H9 (cell line): ENCODE data around the gene TRPV6. TPM values are rescaled to one million over a fixed set of nuclear protein-coding genes. Genes with fewer than 3 reads are reported as not detected.
A peak's percentile ranks its signal among the peaks of the same experiment; 100 is the strongest.

Experiments
- DNase-seq: peaks from one replicate; pipeline ENCODE4 v3.0.0-alpha.2; 2017
- H2AFZ ChIP-seq: one replicate; pipeline ENCODE4 v1.6.1; 2013; ENCODE audit warnings: mild to moderate bottlenecking, low read length, control low read depth, moderate library complexity
- H2AK5ac ChIP-seq: 2 replicates; pipeline ENCODE4 v1.6.1; 2013; ENCODE audit warnings: low read length, control low read depth, mixed read lengths; ENCODE audit not compliant: insufficient read length
- H2BK120ac ChIP-seq: one replicate; pipeline ENCODE4 v1.6.1; 2013; ENCODE audit warnings: low read depth, mild to moderate bottlenecking, low read length, control low read depth, inconsistent platforms; ENCODE audit not compliant: poor library complexity, severe bottlenecking
- H2BK12ac ChIP-seq: 2 replicates; pipeline ENCODE4 v1.6.1; 2013; ENCODE audit warnings: low read length, control low read depth, mixed read lengths, low read depth; ENCODE audit not compliant: insufficient read length
- H2BK15ac ChIP-seq: 2 replicates; pipeline ENCODE4 v1.6.1; 2013; ENCODE audit warnings: low read depth, low read length, control low read depth
- H2BK20ac ChIP-seq: one replicate; pipeline ENCODE4 v1.6.1; 2013; ENCODE audit warnings: low read depth, mild to moderate bottlenecking, low read length, control low read depth, inconsistent platforms; ENCODE audit not compliant: poor library complexity, severe bottlenecking
- H2BK5ac ChIP-seq: 2 replicates; pipeline ENCODE4 v1.6.1; 2013; ENCODE audit warnings: low read length, control low read depth, mixed read lengths; ENCODE audit not compliant: insufficient read length
- H3K14ac ChIP-seq: 2 replicates; pipeline ENCODE4 v1.6.1; 2013; ENCODE audit warnings: low read length, control low read depth; ENCODE audit not compliant: insufficient read depth
- H3K18ac ChIP-seq: 2 replicates; pipeline ENCODE4 v1.6.1; 2013; ENCODE audit warnings: low read depth, mild to moderate bottlenecking, mixed read lengths, low read length, control low read depth; ENCODE audit not compliant: insufficient read length
- H3K23ac ChIP-seq: 2 replicates; pipeline ENCODE4 v1.6.1; 2013; ENCODE audit warnings: low read length, control low read depth, mixed read lengths, low read depth; ENCODE audit not compliant: insufficient read length
- H3K23me2 ChIP-seq: 2 replicates; pipeline ENCODE4 v1.6.1; 2013; ENCODE audit warnings: low read depth, mild to moderate bottlenecking, mixed read lengths, low read length, control low read depth; ENCODE audit not compliant: insufficient read length, poor library complexity, severe bottlenecking
- H3K27ac ChIP-seq: 2 replicates; pipeline ENCODE4 v1.5.1; 2013; ENCODE audit warnings: low read length, control low read depth, mixed read lengths, low read depth; ENCODE audit not compliant: insufficient read length
- H3K27me3 ChIP-seq: 2 replicates; pipeline ENCODE4 v1.6.1; 2013; ENCODE audit warnings: low read length, control low read depth, inconsistent platforms; ENCODE audit not compliant: insufficient read depth
- H3K4ac ChIP-seq: 2 replicates; pipeline ENCODE4 v1.6.1; 2013; ENCODE audit warnings: low read depth, mild to moderate bottlenecking, control low read depth, inconsistent platforms, low read length, moderate library complexity
- H3K4me1 ChIP-seq: 2 replicates; pipeline ENCODE4 v1.6.1; 2013; ENCODE audit warnings: low read length, control low read depth, inconsistent platforms; ENCODE audit not compliant: insufficient read depth
- H3K4me2 ChIP-seq: 2 replicates; pipeline ENCODE4 v1.6.1; 2013; ENCODE audit warnings: low read length, control low read depth, mixed read lengths; ENCODE audit not compliant: insufficient read length, insufficient read depth
- H3K56ac ChIP-seq: 2 replicates; pipeline ENCODE4 v1.6.1; 2013; ENCODE audit warnings: low read depth, mild to moderate bottlenecking, mixed read lengths, low read length, control low read depth; ENCODE audit not compliant: insufficient read length
- H3K79me1 ChIP-seq: 2 replicates; pipeline ENCODE4 v1.6.1; 2013; ENCODE audit warnings: low read depth, mild to moderate bottlenecking, moderate library complexity, low read length, control low read depth, inconsistent platforms; ENCODE audit not compliant: insufficient read depth, poor library complexity, severe bottlenecking
- H3K79me2 ChIP-seq: 2 replicates; pipeline ENCODE4 v1.6.1; 2013; ENCODE audit warnings: low read length, control low read depth, inconsistent platforms; ENCODE audit not compliant: insufficient read depth
- H3K9ac ChIP-seq: 2 replicates; pipeline ENCODE4 v1.6.1; 2013; ENCODE audit warnings: low read length, control low read depth, mixed read lengths; ENCODE audit not compliant: insufficient read length; ENCODE audit errors: extremely low read depth
- H3K9me3 ChIP-seq: one replicate; pipeline ENCODE4 v1.6.1; 2013; ENCODE audit warnings: low read depth, low read length, inconsistent platforms; ENCODE audit not compliant: control insufficient read depth
- H3T11ph ChIP-seq: one replicate; pipeline ENCODE4 v1.6.1; 2013; ENCODE audit warnings: mild to moderate bottlenecking, low read length, control low read depth, inconsistent platforms
- H4K20me1 ChIP-seq: one replicate; pipeline ENCODE4 v1.6.1; 2013; ENCODE audit not compliant: control insufficient read depth, insufficient read length, insufficient read depth
- H4K5ac ChIP-seq: 2 replicates; pipeline ENCODE4 v1.6.1; 2013; ENCODE audit warnings: low read depth, mild to moderate bottlenecking, mixed read lengths, low read length, control low read depth; ENCODE audit not compliant: insufficient read length
- H4K8ac ChIP-seq: replicated peaks from 2 replicates; pipeline ENCODE4 v1.6.1; 2013; ENCODE audit warnings: low read length, control low read depth, mixed read lengths, low read depth; ENCODE audit not compliant: insufficient read length
- H4K91ac ChIP-seq: 2 replicates; pipeline ENCODE4 v1.6.1; 2013; ENCODE audit warnings: low read depth, mild to moderate bottlenecking, moderate library complexity, mixed read lengths, low read length, control low read depth; ENCODE audit not compliant: insufficient read length
- H3K27ac Mint-ChIP-seq, 3 experiments: 2 replicates in 2 of 3; 3 replicates in 1 of 3; pipeline ENCODE4 v1.8.0; 2020 to 2021; ENCODE audit warnings: mixed read lengths in 3 of 3, mild to moderate bottlenecking in 1 of 3, moderate library complexity in 1 of 3
- H3K27me3 Mint-ChIP-seq: 2 replicates; pipeline ENCODE4 v1.8.0; 2021; ENCODE audit warnings: low read depth, mild to moderate bottlenecking, moderate library complexity, mixed read lengths
- H3K36me3 Mint-ChIP-seq, 3 experiments: 2 replicates in 2 of 3; 3 replicates in 1 of 3; pipeline ENCODE4 v1.8.0; 2020 to 2021; ENCODE audit warnings: low read depth in 3 of 3, mixed read lengths in 3 of 3; ENCODE audit not compliant: insufficient read depth in 1 of 3
- H3K4me1 Mint-ChIP-seq, 2 experiments: 2 replicates each; pipeline ENCODE4 v1.8.0; 2020; ENCODE audit warnings: mixed read lengths in 2 of 2
- H3K4me3 Mint-ChIP-seq, 2 experiments: 2 replicates in 1 of 2; 3 replicates in 1 of 2; pipeline ENCODE4 v1.8.0; 2020 to 2021; ENCODE audit warnings: mild to moderate bottlenecking in 2 of 2, mixed read lengths in 2 of 2, moderate library complexity in 1 of 2
- H3K9me3 Mint-ChIP-seq, 2 experiments: 2 replicates in 1 of 2; 3 replicates in 1 of 2; pipeline ENCODE4 v1.8.0; 2020; ENCODE audit warnings: mild to moderate bottlenecking in 2 of 2, mixed read lengths in 2 of 2, moderate library complexity in 1 of 2
- WGBS: extraction: QIAGEN DNeasy Blood & Tissue Kit; methylation state at CpG from one replicate; pipeline ENCODE4 v1.1.7; 2013; ENCODE audit warnings: missing lambda C conversion rate, low lambda C conversion rate, mixed read lengths; ENCODE audit not compliant: insufficient read length; ENCODE audit errors: extremely low coverage; 5-methylcytosine and 5-hydroxymethylcytosine counted together
- total RNA-seq: library from RNA; stranded (reverse); gene quantifications from 2 replicates; pipeline ENCODE4 v1.2.1, GENCODE V29; 2021
- TF ChIP-seq, protein P1 (sequence below): fragments of 200-600 bp; sonication (generic); conservative IDR thresholded peaks from 3 replicates; pipeline ENCODE4 v1.8.0; 2021; ENCODE audit warnings: antibody characterized with exemption, mild to moderate bottlenecking

The TRPV6 gene
- total RNA-seq, 1 experiment from 2014 or later: 0.61 TPM

DNA sequence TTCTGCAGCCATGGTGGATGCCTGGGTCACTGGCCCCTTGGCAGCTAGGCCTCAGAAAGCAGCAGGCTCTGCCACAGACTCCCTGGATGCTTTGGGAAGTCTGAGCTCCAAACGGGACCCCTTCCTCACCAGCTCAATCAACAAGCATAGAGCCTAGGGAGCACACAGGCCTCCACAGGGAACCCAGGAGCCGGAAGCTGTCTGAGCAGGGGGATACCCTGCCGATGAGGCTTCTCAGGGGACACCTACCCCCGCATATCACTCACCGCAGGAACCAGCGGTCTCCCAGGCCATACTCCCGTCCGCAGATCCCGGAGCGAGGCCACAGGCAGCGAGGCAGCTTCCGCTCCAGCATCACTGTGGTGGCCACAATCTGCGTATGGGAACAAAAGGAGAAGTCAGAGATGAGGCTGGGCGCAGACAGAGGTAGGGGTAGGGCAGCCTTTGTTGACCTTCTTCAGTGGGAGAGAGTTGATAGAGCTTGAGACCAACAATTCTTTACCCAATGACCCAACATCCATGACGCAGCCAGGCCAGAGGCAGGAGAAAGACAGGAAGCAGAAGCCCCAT is 13.4 kb downstream of the TRPV6 start:
- no peak overlapping the region for H2BK5ac ChIP-seq
- peaks cover 0 to 9% of the 10 kb centered on the region in 2 experiments; a peak in 2 of 5 replicates for H3K9me3 Mint-ChIP-seq
- H3K4me1 ChIP-seq: no peaks in the 10 kb centered on the region
- DNase-seq: peak; percentile 24
- no peak overlapping the region for H2BK120ac ChIP-seq
- no peak overlapping the region for H2BK15ac ChIP-seq
- H3K79me1 ChIP-seq: no peaks in the 10 kb centered on the region
- H3K4me1 Mint-ChIP-seq: no peaks in the 10 kb centered on the region
- H3K9ac ChIP-seq: no peak overlapping the region
- no peak overlapping the region for H3K27ac ChIP-seq
- TF ChIP-seq, protein P1, sequence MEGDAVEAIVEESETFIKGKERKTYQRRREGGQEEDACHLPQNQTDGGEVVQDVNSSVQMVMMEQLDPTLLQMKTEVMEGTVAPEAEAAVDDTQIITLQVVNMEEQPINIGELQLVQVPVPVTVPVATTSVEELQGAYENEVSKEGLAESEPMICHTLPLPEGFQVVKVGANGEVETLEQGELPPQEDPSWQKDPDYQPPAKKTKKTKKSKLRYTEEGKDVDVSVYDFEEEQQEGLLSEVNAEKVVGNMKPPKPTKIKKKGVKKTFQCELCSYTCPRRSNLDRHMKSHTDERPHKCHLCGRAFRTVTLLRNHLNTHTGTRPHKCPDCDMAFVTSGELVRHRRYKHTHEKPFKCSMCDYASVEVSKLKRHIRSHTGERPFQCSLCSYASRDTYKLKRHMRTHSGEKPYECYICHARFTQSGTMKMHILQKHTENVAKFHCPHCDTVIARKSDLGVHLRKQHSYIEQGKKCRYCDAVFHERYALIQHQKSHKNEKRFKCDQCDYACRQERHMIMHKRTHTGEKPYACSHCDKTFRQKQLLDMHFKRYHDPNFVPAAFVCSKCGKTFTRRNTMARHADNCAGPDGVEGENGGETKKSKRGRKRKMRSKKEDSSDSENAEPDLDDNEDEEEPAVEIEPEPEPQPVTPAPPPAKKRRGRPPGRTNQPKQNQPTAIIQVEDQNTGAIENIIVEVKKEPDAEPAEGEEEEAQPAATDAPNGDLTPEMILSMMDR: no peak
- H3K23me2 ChIP-seq: no peaks in the 10 kb centered on the region
- no peak overlapping the region for H4K91ac ChIP-seq
- H3K56ac ChIP-seq: no peak overlapping the region
- peak overlapping the region in 1 of 3 experiments; percentile 80; a peak in 1 of 7 replicates for H3K27ac Mint-ChIP-seq
- H4K20me1 ChIP-seq: no peaks in the 10 kb centered on the region
- WGBS: no CpG with 5 or more reads among the region's 15 CpGs
- no peak overlapping the region for H3K23ac ChIP-seq
- no peaks in the 10 kb centered on the region for H3K79me2 ChIP-seq
- peaks cover 5% of the 10 kb centered on the region for H3K27me3 Mint-ChIP-seq
- H3K18ac ChIP-seq: no peak overlapping the region
- no peak overlapping the region for H2BK12ac ChIP-seq
- H3K36me3 Mint-ChIP-seq: peaks cover 0 to 22% (median 11%) of the 10 kb centered on the region in 3 experiments; a peak in 5 of 7 replicates
- no peak overlapping the region for H4K8ac ChIP-seq
- H3K4me2 ChIP-seq: no peak overlapping the region
- no peak overlapping the region for H3T11ph ChIP-seq
- no peak overlapping the region for H4K5ac ChIP-seq
- no peak overlapping the region for H2AK5ac ChIP-seq
- H3K27me3 ChIP-seq: no peaks in the 10 kb centered on the region
- H3K9me3 ChIP-seq: no peaks in the 10 kb centered on the region
- no peak overlapping the region for H2AFZ ChIP-seq
- no peak overlapping the region for H2BK20ac ChIP-seq
- no peak overlapping the region for H3K4me3 Mint-ChIP-seq
- no peak overlapping the region for H3K4ac ChIP-seq
- no peak overlapping the region for H3K14ac ChIP-seq
